HepG2 (cell line): ENCODE measurements around the gene EMC10. TPM values are rescaled to one million over a fixed set of nuclear protein-coding genes. Genes with fewer than 3 reads are reported as not detected.

Experiments used
- ATAC-seq: fragments of 200-7000 bp; cut with Tn5 transposase; 3 replicates; pipeline ENCODE4 v1.9.1; 2020; ENCODE audit warnings: mild to moderate bottlenecking, moderate library complexity
- BruUV-seq: library from RNA; stranded (reverse); fragments of 400-500 nt; replicated peaks from 2 replicates; lab custom pipeline; 2021; lab: Mats Ljungman, UMichigan
- CTCF ChIA-PET: fragments of 300-600 bp; formaldehyde crosslinking; extraction: SDS; loops from one replicate; lab custom pipeline; 2021; ENCODE audit warnings: low total read pairs, inconsistent platforms, low intra/inter-chr PET ratio; lab: Yijun Ruan, JAX
- POLR2A ChIA-PET: fragments of 350-600 bp; sonication (Branson Sonifier 250); formaldehyde crosslinking; loops from one replicate; lab custom pipeline; 2020; ENCODE audit warnings: antibody characterized with exemption, inconsistent platforms; lab: Yijun Ruan, JAX
- DNase-seq: peaks from one replicate; pipeline ENCODE4 v3.0.0-alpha.2; 2015; ENCODE audit warnings: low spot score
- FAIRE-seq: peaks from 3 replicates; lab custom pipeline; 2011; peaks lifted over from hg19 to GRCh38; lab: Jason Lieb, UNC
- H2AFZ ChIP-seq: one replicate; pipeline ENCODE4 v1.6.1; 2011; ENCODE audit warnings: low read length, inconsistent platforms
- H3K27ac ChIP-seq: fragments of 300-600 bp; 3 replicates; pipeline ENCODE4 v1.8.0; 2011; ENCODE audit warnings: mixed run types, mild to moderate bottlenecking, mixed read lengths, low read length, inconsistent platforms; ENCODE audit not compliant: insufficient read depth; ENCODE audit errors: extremely low read length
- H3K27me3 ChIP-seq, 2 experiments: fragments of 200-600 bp in 1 of 2; 2 replicates in 1 of 2; 3 replicates in 1 of 2; pipeline versions ENCODE4 v1.6.0 to v1.8.0; 2011; ENCODE audit warnings: low read length in 2 of 2, mild to moderate bottlenecking in 2 of 2, moderate library complexity in 2 of 2, inconsistent platforms in 1 of 2; ENCODE audit not compliant: insufficient read depth in 2 of 2, control insufficient read depth in 1 of 2
- H3K36me3 ChIP-seq, 2 experiments: fragments of 200-600 bp in 1 of 2; replicated peaks in 1 of 2; 2 replicates in 1 of 2; 3 replicates in 1 of 2; pipeline versions ENCODE4 v1.5.1 to v1.8.0; 2011; ENCODE audit warnings: low read length in 2 of 2, inconsistent platforms in 1 of 2; ENCODE audit not compliant: insufficient read depth in 2 of 2, control insufficient read depth in 1 of 2
- H3K4me1 ChIP-seq: 2 replicates; pipeline ENCODE4 v1.5.1; 2012; ENCODE audit warnings: low read length, inconsistent platforms; ENCODE audit not compliant: insufficient read depth
- H3K4me2 ChIP-seq: 2 replicates; pipeline ENCODE4 v1.6.0; 2011; ENCODE audit warnings: low read depth, low read length, inconsistent platforms
- H3K4me3 ChIP-seq, 3 experiments: fragments of 200-600 bp in 1 of 3; sonication (generic), shearing (Covaris generic) in 1 of 3; replicated peaks in 1 of 3; 2 replicates each; pipeline ENCODE4 v1.5.1; 2011 to 2016; ENCODE audit warnings: low read length in 3 of 3, inconsistent platforms in 2 of 3, low read depth in 2 of 3, mild to moderate bottlenecking in 2 of 3, control low read depth in 1 of 3, mixed read lengths in 1 of 3; ENCODE audit not compliant: insufficient read depth in 1 of 3
- H3K79me2 ChIP-seq: one replicate; pipeline ENCODE4 v1.6.1; 2011; ENCODE audit warnings: low read length, inconsistent platforms; ENCODE audit not compliant: insufficient read depth
- H3K9ac ChIP-seq: 2 replicates; pipeline ENCODE4 v1.6.0; 2011; ENCODE audit warnings: mild to moderate bottlenecking, low read depth, low read length, inconsistent platforms; ENCODE audit not compliant: insufficient read depth
- H3K9me3 ChIP-seq: 2 replicates; pipeline ENCODE4 v1.5.1; 2012; ENCODE audit warnings: mild to moderate bottlenecking, low read length
- H4K20me1 ChIP-seq: 2 replicates; pipeline ENCODE4 v1.6.0; 2011; ENCODE audit warnings: inconsistent platforms, mild to moderate bottlenecking, low read length, moderate library complexity; ENCODE audit not compliant: insufficient read depth
- ATF4 ChIP-seq, 2 experiments: fragments of 450-650 bp in 1 of 2; sonication (generic) in 1 of 2; formaldehyde crosslinking; IDR thresholded peaks; 2 replicates each; pipeline versions ENCODE4 v1.5.0 to v1.8.0; 2020 to 2022; ENCODE audit warnings: mild to moderate bottlenecking in 1 of 2, missing genetic modification reagents in 1 of 2
- ATF6 ChIP-seq: sonication (generic); formaldehyde crosslinking; conservative IDR thresholded peaks from 2 replicates; pipeline ENCODE4 v1.4.0; 2020; ENCODE audit warnings: missing genetic modification reagents
- BATF2 ChIP-seq: sonication (generic); formaldehyde crosslinking; IDR thresholded peaks from 2 replicates; pipeline ENCODE4 v1.8.0; 2022; ENCODE audit warnings: mild to moderate bottlenecking, missing genetic modification reagents, moderate library complexity
- DMTF1 ChIP-seq: sonication (generic); formaldehyde crosslinking; IDR thresholded peaks from 2 replicates; pipeline ENCODE4 v1.4.0; 2020; ENCODE audit warnings: mild to moderate bottlenecking, missing genetic modification reagents
- FOXK2 ChIP-seq: fragments of 450-650 bp; IDR thresholded peaks from 2 replicates; pipeline ENCODE4 v1.6.1; 2016
- HNF1B ChIP-seq: sonication (generic); formaldehyde crosslinking; IDR thresholded peaks from 2 replicates; pipeline ENCODE4 v1.5.1; 2020; ENCODE audit warnings: mild to moderate bottlenecking, moderate library complexity, missing genetic modification reagents
- IKZF1 ChIP-seq: fragments of 450-650 bp; IDR thresholded peaks from 2 replicates; pipeline ENCODE4 v1.7.1; 2016
- IRX3 ChIP-seq: sonication (generic); formaldehyde crosslinking; IDR thresholded peaks from 2 replicates; pipeline ENCODE4 v1.8.1; 2023; ENCODE audit warnings: mild to moderate bottlenecking, low read depth, missing genetic modification reagents, borderline replicate concordance
- JDP2 ChIP-seq: sonication (generic); formaldehyde crosslinking; IDR thresholded peaks from 2 replicates; pipeline ENCODE4 v1.8.1; 2022; ENCODE audit warnings: missing genetic modification reagents, borderline replicate concordance
- KAT8 ChIP-seq: IDR thresholded peaks from 2 replicates; pipeline ENCODE4 v1.6.1; 2016; ENCODE audit warnings: missing genetic modification reagents, missing compliant biosample characterization
- RORA ChIP-seq: sonication (generic); formaldehyde crosslinking; IDR thresholded peaks from 2 replicates; pipeline ENCODE4 v1.5.0; 2020; ENCODE audit warnings: mild to moderate bottlenecking, missing genetic modification reagents, moderate library complexity
- ZNF766 ChIP-seq: sonication (generic); formaldehyde crosslinking; IDR thresholded peaks from 2 replicates; pipeline ENCODE4 v1.5.0; 2020; ENCODE audit warnings: missing genetic modification reagents, borderline replicate concordance
- WGBS: methylation state at CpG from one replicate; pipeline ENCODE4 v1.1.6; 2017; ENCODE audit warnings: low lambda C conversion rate; 5-methylcytosine and 5-hydroxymethylcytosine counted together
- in situ Hi-C: cut with HindIII; loops from 2 replicates; pipeline ENCODE4 v1.10.0; 2017; ENCODE audit warnings: low pct_unique_long_range_greater_than_20kb; ENCODE audit not compliant: extremely low pct_ligation_motif_present
- intact Hi-C: fragments of 100-400 bp; cut with micrococcal nuclease; formaldehyde crosslinking; loops from one replicate; pipeline ENCODE4 v1.10.0; 2022; ENCODE audit not compliant: unreplicated experiment
- polyA plus RNA-seq, 8 experiments: library from polyadenylated mRNA; depleted of rRNA in 3 of 8; stranded (reverse) in 7 of 8; unstranded in 1 of 8; fragments of >200 nt; fragmentation: Illumina TruSeq in 4 of 8; extraction: Trizol in 4 of 8; gene quantifications; 2 replicates each; pipeline versions ENCODE4 v1.2.1 to v1.2.3, GENCODE V29; 2011 to 2016; ENCODE audit warnings: low read depth in 4 of 8, missing spikeins in 1 of 8, mixed read lengths in 1 of 8; ENCODE audit not compliant: insufficient read depth in 1 of 8
- total RNA-seq, 5 experiments: library from RNA; depleted of rRNA; stranded (reverse); fragments of >200 nt; fragmentation: Illumina TruSeq; extraction: Trizol; gene quantifications; 2 replicates each; pipeline ENCODE4 v1.2.3, GENCODE V29; 2016; ENCODE audit warnings: low read depth in 1 of 5

EMC10 gene
- total and polyA plus RNA-seq, 2 of the 13 experiments (the other 11 are each of a cell fraction or from before 2014, with no cell fraction given): not detected

GRCh38 chr19:50444059-50444458 lies 32.2 kb upstream of the EMC10 start:
- FAIRE-seq (no peak), ATAC-seq (no peak)
- H3K27ac ChIP-seq: no peak overlapping the region

GRCh38 chr19:50447053-50447452 lies 29.3 kb upstream of the EMC10 start:
- CTCF ChIA-PET: no interaction called here
- Histone ChIP-seq H3K4me3 (no peak overlapping the region), H4K20me1 (no peaks in the 10 kb centered on the region), H3K9ac (no peak overlapping the region), H3K4me1 (no peaks in the 10 kb centered on the region), H3K79me2 (no peaks in the 10 kb centered on the region), H3K36me3 (no peaks in the 10 kb centered on the region), H3K9me3 (no peaks in the 10 kb centered on the region), H3K27me3 (peaks cover 1 to 11% of the 10 kb centered on the region in 2 experiments; a peak in 2 of 5 replicates), H3K27ac (no peak overlapping the region), H2AFZ (no peak overlapping the region), H3K4me2 (no peak overlapping the region)
- ATAC-seq (no peak), DNase-seq (no peak), FAIRE-seq (no peak)
- WGBS: 24% methylated on average over 5 of the region's 5 CpGs
- POLR2A ChIA-PET: no interaction called here
- no TSS peak for BruUV-seq
- intact Hi-C loops: no loop called here
- in situ Hi-C loops: no loop called here
- TF ChIP-seq JDP2 (CRISPR knock-in tag) (no peak), HNF1B (CRISPR knock-in tag) (no peak), RORA (CRISPR knock-in tag) (no peak), BATF2 (no peak), ATF6 (CRISPR knock-in tag) (no peak), KAT8 (CRISPR knock-in tag) (no peak), IRX3 (CRISPR knock-in tag) (no peak), FOXK2 (no peak), DMTF1 (CRISPR knock-in tag) (no peak), ATF4 (CRISPR knock-in tag; IDR thresholded peaks at IDR 0.05) (no peak)

More at GRCh38 chr19:50444059-50444458, 32.2 kb upstream of the EMC10 start:
- no peak for DNase-seq
- intact Hi-C loops: no loop called here
- no peaks in the 10 kb centered on the region for H3K36me3 ChIP-seq
- peaks cover 0 to 9% of the 10 kb centered on the region in 2 experiments; a peak in 1 of 5 replicates for H3K27me3 ChIP-seq
- in situ Hi-C loops: no loop called here
- no peak overlapping the region for H3K4me2 ChIP-seq
- no peaks in the 10 kb centered on the region for H3K9me3 ChIP-seq
- ChIA-PET POLR2A (no interaction called here), CTCF (no interaction called here)
- H4K20me1 ChIP-seq: no peaks in the 10 kb centered on the region
- no peaks in the 10 kb centered on the region for H3K4me1 ChIP-seq
- TF ChIP-seq ZNF766 (CRISPR knock-in tag) (no peak), IKZF1 (0 out of 2 replicates have a peak, but pooled peaks have one; percentile 18)
- H2AFZ ChIP-seq: no peak overlapping the region
- BruUV-seq: no TSS peak
- no peak overlapping the region for H3K9ac ChIP-seq
- no peak overlapping the region for H3K4me3 ChIP-seq
- H3K79me2 ChIP-seq: no peaks in the 10 kb centered on the region
- WGBS: 8% methylated on average over 1 of the region's 1 CpG
